Measurements from ENCODE around the gene CHAT. TPM values are rescaled to one million over a fixed set of nuclear protein-coding genes. Genes with fewer than 3 reads are reported as not detected.

CHAT gene
- total RNA-seq, 1 donor = not detected

- Histone ChIP-seq H3K4me3 (ENCODE audit: insufficient read depth, low read length) (no peak overlapping the region), H3K79me2 (ENCODE audit: insufficient read depth, low read length) (no peaks in the 10 kb centered on the region), H4K20me1 (ENCODE audit: insufficient read depth, low read length) (no peaks in the 10 kb centered on the region), H3K36me3 (ENCODE audit: insufficient read depth, low read length) (no peaks in the 10 kb centered on the region), H3K9me3 (ENCODE audit: low read depth, low read length) (no peaks in the 10 kb centered on the region), H2AFZ (ENCODE audit: low read length) (no peak overlapping the region), H3K4me2 (ENCODE audit: insufficient read depth, low read length) (no peak overlapping the region), H3K27ac (ENCODE audit: low read depth, low read length) (no peak overlapping the region), H3K27me3 (ENCODE audit: insufficient read depth, low read length) (peaks cover 14% of the 10 kb centered on the region), H3K4me1 (ENCODE audit: insufficient read depth, low read length) (no peaks in the 10 kb centered on the region)
- DNase-seq (ENCODE audit: insufficient read length, low spot score, missing footprints) = peak; percentile 17
- no peak for TF ChIP-seq CTCF (IDR thresholded peaks at IDR 0.05; ENCODE audit: extremely low read depth, low read depth, low read length)
These were observed 18.1 kb downstream of the CHAT start for GRCh38 chr10:49631975-49632374.

- peak; percentile 51 for DNase-seq (ENCODE audit: insufficient read length, low spot score, missing footprints)
- Histone ChIP-seq H2AFZ (ENCODE audit: low read length) (no peak overlapping the region), H3K9me3 (ENCODE audit: low read depth, low read length) (no peaks in the 10 kb centered on the region), H3K79me2 (ENCODE audit: insufficient read depth, low read length) (no peaks in the 10 kb centered on the region), H3K4me3 (ENCODE audit: insufficient read depth, low read length) (no peak overlapping the region), H3K27ac (ENCODE audit: low read depth, low read length) (no peak overlapping the region), H3K36me3 (ENCODE audit: insufficient read depth, low read length) (no peaks in the 10 kb centered on the region), H3K4me1 (ENCODE audit: insufficient read depth, low read length) (no peaks in the 10 kb centered on the region), H3K4me2 (ENCODE audit: insufficient read depth, low read length) (no peak overlapping the region), H3K27me3 (ENCODE audit: insufficient read depth, low read length) (peaks cover 18% of the 10 kb centered on the region), H4K20me1 (ENCODE audit: insufficient read depth, low read length) (no peaks in the 10 kb centered on the region)
- no peak for TF ChIP-seq CTCF (IDR thresholded peaks at IDR 0.05; ENCODE audit: extremely low read depth, low read depth, low read length)
These were observed 18.8 kb downstream of the CHAT start for GRCh38 chr10:49632406-49633317.

- no peak for TF ChIP-seq CTCF (IDR thresholded peaks at IDR 0.05; ENCODE audit: extremely low read depth, low read depth, low read length)
- no peaks in the 10 kb centered on the region for H3K9me3 ChIP-seq (ENCODE audit: low read depth, low read length)
- no peaks in the 10 kb centered on the region for H3K79me2 ChIP-seq (ENCODE audit: insufficient read depth, low read length)
- H3K4me2 ChIP-seq (ENCODE audit: insufficient read depth, low read length) = no peak overlapping the region
- no peaks in the 10 kb centered on the region for H4K20me1 ChIP-seq (ENCODE audit: insufficient read depth, low read length)
- no peaks in the 10 kb centered on the region for H3K36me3 ChIP-seq (ENCODE audit: insufficient read depth, low read length)
- H3K27ac ChIP-seq (ENCODE audit: low read depth, low read length) = no peak overlapping the region
- no peak overlapping the region for H3K4me3 ChIP-seq (ENCODE audit: insufficient read depth, low read length)
- no peaks in the 10 kb centered on the region for H3K4me1 ChIP-seq (ENCODE audit: insufficient read depth, low read length)
- DNase-seq (ENCODE audit: insufficient read length, low spot score, missing footprints) = peak; percentile 63
- no peak overlapping the region for H2AFZ ChIP-seq (ENCODE audit: low read length)
- H3K27me3 ChIP-seq (ENCODE audit: insufficient read depth, low read length) = peaks cover 22% of the 10 kb centered on the region
These were observed 19.7 kb downstream of the CHAT start for GRCh38 chr10:49633327-49634068.
